ENCODE measurements around the gene TSPAN4. TPM values are rescaled to one million over a fixed set of nuclear protein-coding genes. Genes with fewer than 3 reads are reported as not detected.

The TSPAN4 gene
- total RNA-seq, 1 experiment from 2014 or later, result 50.3 TPM

- POLR2A ChIA-PET, result no interaction called here
- Histone ChIP-seq H3K9ac (ENCODE audit: low read length) (no peak overlapping the region), H3K9me3 (ENCODE audit: control insufficient read depth in 1 of 2, insufficient read depth in 1 of 2, low read depth in 1 of 2, low read length in 2 of 2) (no peaks in the 10 kb centered on the region), H3K79me2 (ENCODE audit: insufficient read depth, low read length) (no peaks in the 10 kb centered on the region), H3K4me2 (ENCODE audit: low read length) (no peak overlapping the region), H4K20me1 (ENCODE audit: insufficient read depth) (no peaks in the 10 kb centered on the region), H3K4me3 (replicated peaks in 1 of 2; ENCODE audit: low read depth in 1 of 2, low read length in 2 of 2) (no peak overlapping the region), H3K27ac (ENCODE audit: low read depth, low read length) (no peak overlapping the region), H3K36me3 (ENCODE audit: control insufficient read depth in 1 of 2, insufficient read depth in 2 of 2, low read length in 2 of 2) (peaks cover 3 to 4% of the 10 kb centered on the region in 2 experiments; a peak in 2 of 4 replicates), H3K27me3 (ENCODE audit: insufficient read depth, low read length) (no peaks in the 10 kb centered on the region), H3K9me2 (ENCODE audit: insufficient read depth) (no peaks in the 10 kb centered on the region), H2AFZ (ENCODE audit: low read depth, low read length, poor library complexity, severe bottlenecking) (no peak overlapping the region), H3K4me1 (ENCODE audit: control insufficient read depth in 1 of 2, insufficient read depth in 2 of 2, low read length in 2 of 2) (peaks cover 2 to 10% of the 10 kb centered on the region in 2 experiments; a peak in 2 of 4 replicates)
- RAD21 ChIA-PET (ENCODE audit: low non-redundant PET in 1 of 2, low total read pairs in 2 of 2, uncharacterized antibody in 2 of 2, unreplicated experiment in 2 of 2), result no interaction called here
- ATAC-seq (peak; percentile 22; the same call in 1 of the 2 replicates), DNase-seq (ENCODE audit: low read depth, low spot score) (no peak)
- CTCF ChIA-PET, result no interaction called here
- no TSS peak for BruUV-seq (replicated peaks)
- TF ChIP-seq ELF1 (IDR thresholded peaks at IDR 0.05; ENCODE audit: borderline replicate concordance, low read depth), result no peak
- TF ChIP-seq ZFX (IDR thresholded peaks at IDR 0.05), result no peak
- TF ChIP-seq MAX (IDR thresholded peaks at IDR 0.05), result no peak
- TF ChIP-seq, protein P1, sequence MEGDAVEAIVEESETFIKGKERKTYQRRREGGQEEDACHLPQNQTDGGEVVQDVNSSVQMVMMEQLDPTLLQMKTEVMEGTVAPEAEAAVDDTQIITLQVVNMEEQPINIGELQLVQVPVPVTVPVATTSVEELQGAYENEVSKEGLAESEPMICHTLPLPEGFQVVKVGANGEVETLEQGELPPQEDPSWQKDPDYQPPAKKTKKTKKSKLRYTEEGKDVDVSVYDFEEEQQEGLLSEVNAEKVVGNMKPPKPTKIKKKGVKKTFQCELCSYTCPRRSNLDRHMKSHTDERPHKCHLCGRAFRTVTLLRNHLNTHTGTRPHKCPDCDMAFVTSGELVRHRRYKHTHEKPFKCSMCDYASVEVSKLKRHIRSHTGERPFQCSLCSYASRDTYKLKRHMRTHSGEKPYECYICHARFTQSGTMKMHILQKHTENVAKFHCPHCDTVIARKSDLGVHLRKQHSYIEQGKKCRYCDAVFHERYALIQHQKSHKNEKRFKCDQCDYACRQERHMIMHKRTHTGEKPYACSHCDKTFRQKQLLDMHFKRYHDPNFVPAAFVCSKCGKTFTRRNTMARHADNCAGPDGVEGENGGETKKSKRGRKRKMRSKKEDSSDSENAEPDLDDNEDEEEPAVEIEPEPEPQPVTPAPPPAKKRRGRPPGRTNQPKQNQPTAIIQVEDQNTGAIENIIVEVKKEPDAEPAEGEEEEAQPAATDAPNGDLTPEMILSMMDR (IDR thresholded peaks at IDR 0.05 in 2 of 3, conservative IDR thresholded peaks at IDR 0.05 in 1 of 3; ENCODE audit: borderline replicate concordance in 1 of 3, insufficient read depth in 1 of 3, low read depth in 2 of 3, low read length in 2 of 3), result peak in 2 of 3 experiments; percentile 7 to 26; a peak in 3 of 6 replicates
- intact Hi-C loops (cut with micrococcal nuclease), result no loop called here
Measured at GRCh38 chr11:880447-880846, 37.8 kb downstream of the TSPAN4 start.

GRCh38 chr11:882596-882995, 39.9 kb downstream of the TSPAN4 start:
- H3K36me3 ChIP-seq (ENCODE audit: control insufficient read depth in 1 of 2, insufficient read depth in 2 of 2, low read length in 2 of 2), result peaks cover 3 to 4% of the 10 kb centered on the region in 2 experiments; a peak in 2 of 4 replicates
- no peak overlapping the region for H3K27ac ChIP-seq (ENCODE audit: low read depth, low read length)
- H3K27me3 ChIP-seq (ENCODE audit: insufficient read depth, low read length), result no peaks in the 10 kb centered on the region
- RAD21 ChIA-PET (ENCODE audit: low non-redundant PET in 1 of 2, low total read pairs in 2 of 2, uncharacterized antibody in 2 of 2, unreplicated experiment in 2 of 2), result no interaction called here
- no peak overlapping the region for H3K4me3 ChIP-seq (replicated peaks in 1 of 2; ENCODE audit: low read depth in 1 of 2, low read length in 2 of 2)
- no peak overlapping the region for H2AFZ ChIP-seq (ENCODE audit: low read depth, low read length, poor library complexity, severe bottlenecking)
- peaks cover 2 to 8% of the 10 kb centered on the region in 2 experiments; a peak in 2 of 4 replicates for H3K4me1 ChIP-seq (ENCODE audit: control insufficient read depth in 1 of 2, insufficient read depth in 2 of 2, low read length in 2 of 2)
- POLR2A ChIA-PET, result no interaction called here
- H3K9me2 ChIP-seq (ENCODE audit: insufficient read depth), result no peaks in the 10 kb centered on the region
- H4K20me1 ChIP-seq (ENCODE audit: insufficient read depth), result no peaks in the 10 kb centered on the region
- H3K79me2 ChIP-seq (ENCODE audit: insufficient read depth, low read length), result no peaks in the 10 kb centered on the region
- no peak for DNase-seq (ENCODE audit: low read depth, low spot score)
- BruUV-seq (replicated peaks), result no TSS peak
- ATAC-seq, result no peak
- H3K9me3 ChIP-seq (ENCODE audit: control insufficient read depth in 1 of 2, insufficient read depth in 1 of 2, low read depth in 1 of 2, low read length in 2 of 2), result no peaks in the 10 kb centered on the region
- no peak overlapping the region for H3K9ac ChIP-seq (ENCODE audit: low read length)
- CTCF ChIA-PET, result no interaction called here
- intact Hi-C loops (cut with micrococcal nuclease), result no loop called here
- TF ChIP-seq EGR1 (IDR thresholded peaks at IDR 0.05; ENCODE audit: low read depth) (no peak), ZFX (IDR thresholded peaks at IDR 0.05) (no peak), CEBPB (IDR thresholded peaks at IDR 0.05; ENCODE audit: low read depth) (no peak), ZBTB33 (IDR thresholded peaks at IDR 0.05; ENCODE audit: extremely low read depth, insufficient replicate concordance, low read length) (no peak), POLR2A (IDR thresholded peaks at IDR 0.05; ENCODE audit: borderline replicate concordance, extremely low read depth, insufficient read depth, insufficient read length) (no peak), RAD21 (IDR thresholded peaks at IDR 0.05; ENCODE audit: low read depth) (no peak), EZH2phosphoT487 (IDR thresholded peaks at IDR 0.05; ENCODE audit: borderline replicate concordance) (no peak), SIN3A (IDR thresholded peaks at IDR 0.05; ENCODE audit: low read depth) (no peak), REST (IDR thresholded peaks at IDR 0.05; ENCODE audit: low read depth) (no peak)
- H3K4me2 ChIP-seq (ENCODE audit: low read length), result no peak overlapping the region

All from HCT116 (cell line).